ENCODE results near the gene N4BP2.

- TF ChIP-seq CTCF (IDR thresholded peaks at IDR 0.05) (no peak), POLR2A (IDR thresholded peaks at IDR 0.05) (no peak), EP300 (IDR thresholded peaks at IDR 0.05) (no peak)
Measured at GRCh38 chr4:40160258-40160657, 103.6 kb downstream of the N4BP2 start.

Data from tibial nerve (tissue), 4 donors.